Caco-2 (cell line): ENCODE results near the gene ATXN1. TPM values are rescaled to one million over a fixed set of nuclear protein-coding genes. Genes with fewer than 3 reads are reported as not detected.

Experiments
- BruUV-seq: library from RNA; stranded (reverse); fragments of 400-500 nt; replicated peaks from 2 replicates; lab custom pipeline; 2021; lab: Mats Ljungman, UMichigan
- CTCF ChIA-PET: fragments of 300-600 bp; sonication (Branson Sonifier 250); formaldehyde crosslinking; loops from one replicate; lab custom pipeline; 2022; ENCODE audit warnings: antibody characterized with exemption; lab: Charles Lee
- POLR2A ChIA-PET: fragments of 300-600 bp; sonication (Branson Sonifier 250); formaldehyde crosslinking; loops from one replicate; lab custom pipeline; 2022; ENCODE audit warnings: antibody characterized with exemption; lab: Charles Lee
- DNase-seq, 2 experiments: peaks; one replicate each; pipeline versions ENCODE4 v3.0.0 to v3.0.0-alpha.2; 2020 to 2022
- H3K27me3 ChIP-seq: replicated peaks from 2 replicates; pipeline ENCODE4 v1.6.0; 2011; ENCODE audit warnings: low read length; ENCODE audit not compliant: control insufficient read depth, insufficient read depth
- H3K36me3 ChIP-seq: 2 replicates; pipeline ENCODE4 v1.5.1; 2011; ENCODE audit warnings: low read length; ENCODE audit not compliant: control insufficient read depth, insufficient read depth
- H3K4me1 ChIP-seq: fragments of 250-450 bp; sonication (Bioruptor Pico); 2 replicates; pipeline ENCODE4 v1.5.1; 2020; ENCODE audit warnings: mild to moderate bottlenecking
- H3K4me3 ChIP-seq: 2 replicates; pipeline ENCODE4 v1.5.1; 2011; ENCODE audit warnings: low read depth, mild to moderate bottlenecking, control low read depth, low read length
- H3K9me3 ChIP-seq: fragments of 250-450 bp; sonication (Bioruptor Pico); 2 replicates; pipeline ENCODE4 v1.5.1; 2020; ENCODE audit warnings: mild to moderate bottlenecking, moderate library complexity
- H3K27ac Mint-ChIP-seq: one replicate; pipeline ENCODE4 v1.8.0; 2022; ENCODE audit warnings: mixed read lengths; ENCODE audit not compliant: unreplicated experiment
- H3K27me3 Mint-ChIP-seq: one replicate; pipeline ENCODE4 v1.8.0; 2022; ENCODE audit warnings: mixed read lengths; ENCODE audit not compliant: insufficient read depth, unreplicated experiment
- H3K36me3 Mint-ChIP-seq: one replicate; pipeline ENCODE4 v1.8.0; 2022; ENCODE audit warnings: mild to moderate bottlenecking, mixed read lengths; ENCODE audit not compliant: insufficient read depth, unreplicated experiment
- H3K4me1 Mint-ChIP-seq: one replicate; pipeline ENCODE4 v1.8.0; 2022; ENCODE audit warnings: low read depth, mixed read lengths; ENCODE audit not compliant: unreplicated experiment
- H3K4me3 Mint-ChIP-seq: one replicate; pipeline ENCODE4 v1.8.0; 2022; ENCODE audit warnings: mild to moderate bottlenecking, moderate library complexity, mixed read lengths; ENCODE audit not compliant: unreplicated experiment
- H3K9me3 Mint-ChIP-seq: one replicate; pipeline ENCODE4 v1.8.0; 2022; ENCODE audit warnings: mixed read lengths; ENCODE audit not compliant: unreplicated experiment
- CTCF ChIP-seq, 2 experiments: fragments of 200-600 bp in 1 of 2; IDR thresholded peaks; 1 replicate in 1 of 2; 2 replicates in 1 of 2; pipeline versions ENCODE4 v1.5.1 to v1.8.0; 2011 to 2022; ENCODE audit warnings: antibody characterized with exemption in 1 of 2, control low read depth in 1 of 2, inconsistent platforms in 1 of 2, low read depth in 1 of 2, low read length in 1 of 2, mild to moderate bottlenecking in 1 of 2, moderate library complexity in 1 of 2; ENCODE audit not compliant: insufficient read depth in 1 of 2, severe bottlenecking in 1 of 2, unreplicated experiment in 1 of 2
- intact Hi-C: fragments of 100-400 bp; cut with micrococcal nuclease; formaldehyde crosslinking; loops from one replicate; pipeline ENCODE4 v1.10.0; 2022; ENCODE audit not compliant: unreplicated experiment
- total RNA-seq: library from RNA; stranded (reverse); gene quantifications from 2 replicates; pipeline ENCODE4 v1.2.3, GENCODE V29; 2022

ATXN1 gene
- total RNA-seq, 1 experiment from 2014 or later: 14.2 TPM

GRCh38 chr6:16793828-16794412, 32.7 kb upstream of the ATXN1 start:
- no TSS peak for BruUV-seq
- Histone ChIP-seq H3K4me3 (no peak overlapping the region), H3K27me3 (no peaks in the 10 kb centered on the region), H3K4me1 (no peaks in the 10 kb centered on the region; the same call in 1 of the 2 replicates), H3K36me3 (no peaks in the 10 kb centered on the region), H3K9me3 (peaks cover 7% of the 10 kb centered on the region; the same call in 1 of the 2 replicates)
- no peak for TF ChIP-seq CTCF (IDR thresholded peaks at IDR 0.05; ENCODE audit: insufficient read depth in 1 of 2, low read depth in 1 of 2, low read length in 1 of 2, severe bottlenecking in 1 of 2, unreplicated experiment in 1 of 2)
- CTCF ChIA-PET: no interaction called here
- peaks cover 7% of the 10 kb centered on the region for H3K4me1 Mint-ChIP-seq
- H3K36me3 Mint-ChIP-seq: no peaks in the 10 kb centered on the region
- POLR2A ChIA-PET: no interaction called here
- intact Hi-C loops: no loop called here
- H3K4me3 Mint-ChIP-seq: no peak overlapping the region
- H3K27ac Mint-ChIP-seq: no peak overlapping the region
- H3K9me3 Mint-ChIP-seq: no peaks in the 10 kb centered on the region
- no peak for DNase-seq
- no peaks in the 10 kb centered on the region for H3K27me3 Mint-ChIP-seq

DNA sequence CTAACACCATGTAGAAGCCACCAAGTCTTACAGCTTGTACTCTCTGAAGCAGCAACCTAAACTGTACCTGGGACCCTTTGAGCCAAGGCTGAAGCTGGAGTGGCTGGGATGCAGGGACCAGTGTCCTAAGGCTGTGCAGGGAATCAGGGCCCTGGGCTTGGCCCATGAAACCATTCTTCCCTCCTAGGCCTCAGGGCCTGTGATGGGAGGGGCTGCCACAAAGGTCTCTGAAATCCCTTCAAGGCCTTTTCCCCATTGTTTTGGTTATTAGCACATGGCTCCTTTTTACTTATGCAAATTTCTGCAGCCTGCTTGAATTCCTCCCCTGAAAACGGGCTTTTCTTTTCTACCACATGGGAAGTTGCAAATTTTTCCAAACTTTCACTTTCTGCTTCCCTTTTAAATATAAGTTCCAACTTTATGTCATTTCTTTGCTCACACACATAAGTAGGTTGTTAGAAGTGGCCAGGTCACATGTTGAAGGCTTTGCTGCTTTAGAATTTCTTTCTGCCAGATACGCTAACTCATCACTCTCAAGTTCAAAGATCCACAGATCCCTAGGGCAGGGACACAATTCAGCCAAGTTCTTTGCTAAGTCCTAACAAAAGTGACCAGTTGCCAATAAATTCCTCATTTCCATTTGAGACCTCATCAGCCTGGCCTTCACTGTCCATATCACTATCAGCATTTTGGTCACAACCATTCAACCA, 28.2 kb upstream of the ATXN1 start:
- intact Hi-C loops: no loop called here
- H3K27ac Mint-ChIP-seq: no peak overlapping the region
- peaks cover 7% of the 10 kb centered on the region for H3K4me1 Mint-ChIP-seq
- H3K27me3 Mint-ChIP-seq: peaks cover 3% of the 10 kb centered on the region
- POLR2A ChIA-PET: no interaction called here
- TF ChIP-seq CTCF (IDR thresholded peaks at IDR 0.05; ENCODE audit: insufficient read depth in 1 of 2, low read depth in 1 of 2, low read length in 1 of 2, severe bottlenecking in 1 of 2, unreplicated experiment in 1 of 2): no peak
- no peak overlapping the region for H3K4me3 Mint-ChIP-seq
- Histone ChIP-seq H3K36me3 (no peaks in the 10 kb centered on the region), H3K4me1 (no peaks in the 10 kb centered on the region; the same call in 1 of the 2 replicates), H3K4me3 (no peak overlapping the region), H3K9me3 (peaks cover 7% of the 10 kb centered on the region; the same call in 1 of the 2 replicates), H3K27me3 (no peaks in the 10 kb centered on the region)
- BruUV-seq: no TSS peak
- no peaks in the 10 kb centered on the region for H3K36me3 Mint-ChIP-seq
- CTCF ChIA-PET: no interaction called here
- no peaks in the 10 kb centered on the region for H3K9me3 Mint-ChIP-seq
- DNase-seq: no peak

- H3K27ac Mint-ChIP-seq: no peak overlapping the region
- H3K4me1 Mint-ChIP-seq: no peaks in the 10 kb centered on the region
- intact Hi-C loops: no loop called here
- H3K4me1 ChIP-seq: no peaks in the 10 kb centered on the region
- no peak overlapping the region for H3K4me3 Mint-ChIP-seq
- no peaks in the 10 kb centered on the region for H3K36me3 ChIP-seq
- CTCF ChIA-PET: no interaction called here
- no peaks in the 10 kb centered on the region for H3K9me3 Mint-ChIP-seq
- H3K4me3 ChIP-seq: no peak overlapping the region
- POLR2A ChIA-PET: no interaction called here
- H3K27me3 Mint-ChIP-seq: peaks cover 3% of the 10 kb centered on the region
- no peak for DNase-seq
- no peak for TF ChIP-seq CTCF (IDR thresholded peaks at IDR 0.05; ENCODE audit: insufficient read depth in 1 of 2, low read depth in 1 of 2, low read length in 1 of 2, severe bottlenecking in 1 of 2, unreplicated experiment in 1 of 2)
- BruUV-seq: no TSS peak
- no peaks in the 10 kb centered on the region for H3K36me3 Mint-ChIP-seq
- no peaks in the 10 kb centered on the region for H3K27me3 ChIP-seq
- H3K9me3 ChIP-seq: no peaks in the 10 kb centered on the region
These were observed 25.9 kb upstream of the ATXN1 start for GRCh38 chr6:16787128-16787682.
